ENCODE results near the gene LRIG3. TPM values are rescaled to one million over a fixed set of nuclear protein-coding genes. Genes with fewer than 3 reads are reported as not detected.

The LRIG3 gene
- total and polyA plus RNA-seq, 9 of the 15 experiments (the other 6 are each of a cell fraction or from before 2014, with no cell fraction given): 0.18 TPM; not detected in 8

DNA sequence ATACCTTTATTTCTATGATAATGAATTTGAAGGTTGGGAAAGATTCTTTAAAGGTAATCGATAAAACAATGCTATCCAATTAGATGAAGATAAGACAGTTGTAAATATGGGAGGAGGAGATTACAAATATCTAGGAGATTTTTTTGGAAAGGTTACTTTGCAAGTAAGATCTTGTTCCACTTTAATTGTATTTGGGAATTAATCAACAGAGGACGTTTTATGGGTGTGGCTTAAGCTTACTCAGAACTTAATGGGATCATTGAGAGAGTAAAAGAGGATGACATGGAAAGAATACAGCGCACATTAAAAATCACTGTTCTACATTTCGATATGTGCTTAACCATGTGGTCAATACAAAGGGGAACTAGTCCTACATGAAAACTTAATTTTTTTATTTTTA, 3.5 kb upstream of the LRIG3 start:
- Histone ChIP-seq H3K27me3 (ENCODE audit: control insufficient read depth in 2 of 2, insufficient read depth in 2 of 2, low read length in 2 of 2) (no peaks in the 10 kb centered on the region), H3K4me2 (ENCODE audit: insufficient read depth, low read length) (no peak overlapping the region), H4K20me1 (replicated peaks; ENCODE audit: control insufficient read depth, insufficient read depth, low read length) (no peaks in the 10 kb centered on the region), H3K9me3 (replicated peaks; ENCODE audit: control insufficient read depth, insufficient read depth, low read depth, low read length) (no peaks in the 10 kb centered on the region), H3K36me3 (ENCODE audit: control insufficient read depth, insufficient read depth, low read length) (no peaks in the 10 kb centered on the region), H3K79me2 (ENCODE audit: control insufficient read depth, insufficient read depth, low read length) (no peaks in the 10 kb centered on the region), H3K27ac (ENCODE audit: extremely low read depth, low read depth, low read length) (no peak overlapping the region), H3K4me1 (replicated peaks in 1 of 2; ENCODE audit: control insufficient read depth in 2 of 2, insufficient read depth in 2 of 2, low read length in 2 of 2) (peaks cover 0 to 11% of the 10 kb centered on the region in 2 experiments; a peak in 1 of 5 replicates), H3K4me3 (no peak overlapping the region), H3K9ac (ENCODE audit: insufficient read depth in 1 of 2, low read depth in 2 of 2, low read length in 2 of 2) (no peak overlapping the region), H3K9me1 (ENCODE audit: control insufficient read depth, insufficient read depth, low read length) (no peaks in the 10 kb centered on the region), H2AFZ (ENCODE audit: low read depth, low read length) (no peak overlapping the region)
- ATAC-seq (no peak), DNase-seq (ENCODE audit: extremely low read depth in 1 of 4, low spot score in 3 of 4) (no peak), FAIRE-seq (no peak)
- TF ChIP-seq CEBPG (CRISPR knock-in tag; IDR thresholded peaks at IDR 0.05) (no peak), CEBPG (tag; conservative IDR thresholded peaks at IDR 0.05 in 1 of 2, IDR thresholded peaks at IDR 0.05 in 1 of 2) (no peak), BRD4 (IDR thresholded peaks at IDR 0.05) (no peak), RUNX1 (IDR thresholded peaks at IDR 0.05; ENCODE audit: low read depth) (no peak)
- TF ChIP-seq, protein P1, sequence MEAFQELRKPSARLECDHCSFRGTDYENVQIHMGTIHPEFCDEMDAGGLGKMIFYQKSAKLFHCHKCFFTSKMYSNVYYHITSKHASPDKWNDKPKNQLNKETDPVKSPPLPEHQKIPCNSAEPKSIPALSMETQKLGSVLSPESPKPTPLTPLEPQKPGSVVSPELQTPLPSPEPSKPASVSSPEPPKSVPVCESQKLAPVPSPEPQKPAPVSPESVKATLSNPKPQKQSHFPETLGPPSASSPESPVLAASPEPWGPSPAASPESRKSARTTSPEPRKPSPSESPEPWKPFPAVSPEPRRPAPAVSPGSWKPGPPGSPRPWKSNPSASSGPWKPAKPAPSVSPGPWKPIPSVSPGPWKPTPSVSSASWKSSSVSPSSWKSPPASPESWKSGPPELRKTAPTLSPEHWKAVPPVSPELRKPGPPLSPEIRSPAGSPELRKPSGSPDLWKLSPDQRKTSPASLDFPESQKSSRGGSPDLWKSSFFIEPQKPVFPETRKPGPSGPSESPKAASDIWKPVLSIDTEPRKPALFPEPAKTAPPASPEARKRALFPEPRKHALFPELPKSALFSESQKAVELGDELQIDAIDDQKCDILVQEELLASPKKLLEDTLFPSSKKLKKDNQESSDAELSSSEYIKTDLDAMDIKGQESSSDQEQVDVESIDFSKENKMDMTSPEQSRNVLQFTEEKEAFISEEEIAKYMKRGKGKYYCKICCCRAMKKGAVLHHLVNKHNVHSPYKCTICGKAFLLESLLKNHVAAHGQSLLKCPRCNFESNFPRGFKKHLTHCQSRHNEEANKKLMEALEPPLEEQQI (IDR thresholded peaks at IDR 0.05): no peak
- BruUV-seq (replicated peaks): no TSS peak
- in situ Hi-C loops (cut with MboI) (no loop called here), intact Hi-C loops (cut with micrococcal nuclease) (no loop called here)
- ChIA-PET POLR2A (no interaction called here), CTCF (ENCODE audit: low intra/inter-chr PET ratio) (no interaction called here)
- WGBS (ENCODE audit: insufficient coverage, low coverage, missing lambda C conversion rate): 2% methylated on average over 4 of the region's 4 CpGs

Measured in K562 (cell line).